Measurements from ENCODE around the gene GPR4.

The GPR4 gene

DNA sequence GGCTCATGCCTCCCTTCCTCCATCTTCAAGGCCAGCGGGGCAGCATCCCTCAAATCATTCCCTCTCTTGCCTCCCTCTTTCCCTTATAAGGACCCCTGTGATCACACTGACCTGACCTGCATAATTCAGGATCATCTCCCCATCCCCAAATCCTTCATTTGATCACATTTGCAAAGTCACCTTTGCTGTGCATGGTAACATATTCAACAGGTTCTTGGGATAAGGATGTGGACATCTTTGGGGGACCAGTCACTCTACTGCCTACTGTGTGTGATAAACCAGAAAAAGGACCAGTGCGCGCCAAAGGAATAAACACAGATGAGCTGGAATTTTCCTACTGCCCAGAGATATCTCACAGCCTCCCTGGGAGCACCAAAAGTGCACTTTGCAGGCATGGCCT lies 25.3 kb downstream of the GPR4 start:
- Histone ChIP-seq H3K9ac (no peak overlapping the region; the same call in 1 of the 2 replicates), H3K27ac (peak overlapping the region; percentile 40; the same call in 1 of the 2 replicates)

DNA sequence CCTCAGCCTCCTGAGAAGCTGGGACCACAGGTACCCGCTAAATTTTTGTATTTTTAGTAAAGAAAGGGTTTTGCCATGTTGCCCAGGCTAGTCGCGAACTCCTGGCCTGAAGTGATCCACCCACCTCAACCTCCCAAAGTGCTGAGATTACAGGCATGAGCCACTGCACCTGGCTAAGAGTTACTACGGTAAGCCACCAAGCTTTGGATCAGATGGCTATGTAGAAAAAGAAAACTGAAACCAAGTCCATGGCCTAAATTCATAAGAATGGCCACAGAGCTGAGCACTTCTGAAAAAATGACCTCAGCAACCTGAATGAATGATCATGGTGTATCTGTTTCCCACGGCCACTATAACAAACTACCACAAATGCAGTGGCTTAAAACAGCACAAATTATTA lies 26.8 kb downstream of the GPR4 start:
- H3K4me1 ChIP-seq (ENCODE audit: low read depth, poor library complexity, severe bottlenecking), result peaks cover 62% of the 10 kb centered on the region
- peak overlapping the region; percentile 44; the same call in 1 of the 2 replicates for H3K4me2 ChIP-seq
- H2AFZ ChIP-seq (ENCODE audit: low read depth), result no peak overlapping the region
- H4K20me1 ChIP-seq (ENCODE audit: insufficient read depth), result no peaks in the 10 kb centered on the region
- no peak overlapping the region for H3K4me3 ChIP-seq (IDR thresholded peaks at IDR 0.05; ENCODE audit: insufficient read depth, low read depth, low read length)
- H3K79me2 ChIP-seq (ENCODE audit: insufficient read depth, low read depth), result peaks cover 28% of the 10 kb centered on the region; the same call in 1 of the 2 replicates
- H3K9ac ChIP-seq, result peak overlapping the region; percentile 15; the same call in 1 of the 2 replicates
- TF ChIP-seq, protein P1, sequence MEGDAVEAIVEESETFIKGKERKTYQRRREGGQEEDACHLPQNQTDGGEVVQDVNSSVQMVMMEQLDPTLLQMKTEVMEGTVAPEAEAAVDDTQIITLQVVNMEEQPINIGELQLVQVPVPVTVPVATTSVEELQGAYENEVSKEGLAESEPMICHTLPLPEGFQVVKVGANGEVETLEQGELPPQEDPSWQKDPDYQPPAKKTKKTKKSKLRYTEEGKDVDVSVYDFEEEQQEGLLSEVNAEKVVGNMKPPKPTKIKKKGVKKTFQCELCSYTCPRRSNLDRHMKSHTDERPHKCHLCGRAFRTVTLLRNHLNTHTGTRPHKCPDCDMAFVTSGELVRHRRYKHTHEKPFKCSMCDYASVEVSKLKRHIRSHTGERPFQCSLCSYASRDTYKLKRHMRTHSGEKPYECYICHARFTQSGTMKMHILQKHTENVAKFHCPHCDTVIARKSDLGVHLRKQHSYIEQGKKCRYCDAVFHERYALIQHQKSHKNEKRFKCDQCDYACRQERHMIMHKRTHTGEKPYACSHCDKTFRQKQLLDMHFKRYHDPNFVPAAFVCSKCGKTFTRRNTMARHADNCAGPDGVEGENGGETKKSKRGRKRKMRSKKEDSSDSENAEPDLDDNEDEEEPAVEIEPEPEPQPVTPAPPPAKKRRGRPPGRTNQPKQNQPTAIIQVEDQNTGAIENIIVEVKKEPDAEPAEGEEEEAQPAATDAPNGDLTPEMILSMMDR (conservative IDR thresholded peaks at IDR 0.05; ENCODE audit: low read depth, low read length), result no peak
- no peaks in the 10 kb centered on the region; the same call in 1 of the 2 replicates for H3K36me3 ChIP-seq (ENCODE audit: insufficient read depth)
- no peaks in the 10 kb centered on the region for H3K27me3 ChIP-seq (ENCODE audit: insufficient read depth, low read depth)
- peak overlapping the region; percentile 68 for H3K27ac ChIP-seq

More for the DNA sequence above, 25.3 kb downstream of the GPR4 start:
- Histone ChIP-seq H3K27me3 (ENCODE audit: insufficient read depth, low read depth) (no peaks in the 10 kb centered on the region), H3K4me1 (ENCODE audit: low read depth, poor library complexity, severe bottlenecking) (peaks cover 62% of the 10 kb centered on the region), H3K36me3 (ENCODE audit: insufficient read depth) (no peaks in the 10 kb centered on the region; the same call in 1 of the 2 replicates), H3K4me3 (IDR thresholded peaks at IDR 0.05; ENCODE audit: insufficient read depth, low read depth, low read length) (no peak overlapping the region), H3K79me2 (ENCODE audit: insufficient read depth, low read depth) (peaks cover 22% of the 10 kb centered on the region; the same call in 1 of the 2 replicates), H3K4me2 (peak overlapping the region; percentile 47; the same call in 1 of the 2 replicates), H4K20me1 (ENCODE audit: insufficient read depth) (no peaks in the 10 kb centered on the region), H2AFZ (ENCODE audit: low read depth) (no peak overlapping the region)
- TF ChIP-seq, protein P1 (conservative IDR thresholded peaks at IDR 0.05; ENCODE audit: low read depth, low read length), result no peak

DNA sequence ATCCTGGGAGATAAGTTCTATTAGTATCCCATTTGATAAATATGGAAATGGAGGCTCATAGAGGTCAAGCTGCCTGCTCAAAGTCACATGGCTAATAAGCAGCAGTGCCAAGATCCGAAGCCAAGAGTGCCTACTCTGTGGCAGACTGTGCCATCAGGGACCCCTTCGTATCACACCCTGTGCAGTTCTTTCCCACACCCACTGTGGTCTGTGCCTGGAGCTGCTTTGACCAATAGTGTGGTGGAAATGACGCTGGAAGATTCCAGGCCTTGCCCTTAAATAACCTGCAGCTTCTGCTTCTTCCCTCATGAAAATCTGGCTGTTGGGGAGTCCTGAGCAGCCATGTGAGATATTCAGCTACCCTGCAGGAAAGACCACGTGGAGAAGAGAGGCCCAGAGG lies 27.5 kb downstream of the GPR4 start:
- H3K36me3 ChIP-seq (ENCODE audit: insufficient read depth), result no peaks in the 10 kb centered on the region; the same call in 1 of the 2 replicates
- H4K20me1 ChIP-seq (ENCODE audit: insufficient read depth), result no peaks in the 10 kb centered on the region
- no peak overlapping the region for H3K4me3 ChIP-seq (IDR thresholded peaks at IDR 0.05; ENCODE audit: insufficient read depth, low read depth, low read length)
- H3K4me2 ChIP-seq, result peak overlapping the region; percentile 44; the same call in 1 of the 2 replicates
- H3K4me1 ChIP-seq (ENCODE audit: low read depth, poor library complexity, severe bottlenecking), result peaks cover 59% of the 10 kb centered on the region
- TF ChIP-seq, protein P1 (conservative IDR thresholded peaks at IDR 0.05; ENCODE audit: low read depth, low read length), result no peak
- H3K79me2 ChIP-seq (ENCODE audit: insufficient read depth, low read depth), result peaks cover 28% of the 10 kb centered on the region; the same call in 1 of the 2 replicates
- peak overlapping the region; percentile 68 for H3K27ac ChIP-seq
- H3K27me3 ChIP-seq (ENCODE audit: insufficient read depth, low read depth), result no peaks in the 10 kb centered on the region
- peak overlapping the region; percentile 15; the same call in 1 of the 2 replicates for H3K9ac ChIP-seq
- no peak overlapping the region for H2AFZ ChIP-seq (ENCODE audit: low read depth)

DNA sequence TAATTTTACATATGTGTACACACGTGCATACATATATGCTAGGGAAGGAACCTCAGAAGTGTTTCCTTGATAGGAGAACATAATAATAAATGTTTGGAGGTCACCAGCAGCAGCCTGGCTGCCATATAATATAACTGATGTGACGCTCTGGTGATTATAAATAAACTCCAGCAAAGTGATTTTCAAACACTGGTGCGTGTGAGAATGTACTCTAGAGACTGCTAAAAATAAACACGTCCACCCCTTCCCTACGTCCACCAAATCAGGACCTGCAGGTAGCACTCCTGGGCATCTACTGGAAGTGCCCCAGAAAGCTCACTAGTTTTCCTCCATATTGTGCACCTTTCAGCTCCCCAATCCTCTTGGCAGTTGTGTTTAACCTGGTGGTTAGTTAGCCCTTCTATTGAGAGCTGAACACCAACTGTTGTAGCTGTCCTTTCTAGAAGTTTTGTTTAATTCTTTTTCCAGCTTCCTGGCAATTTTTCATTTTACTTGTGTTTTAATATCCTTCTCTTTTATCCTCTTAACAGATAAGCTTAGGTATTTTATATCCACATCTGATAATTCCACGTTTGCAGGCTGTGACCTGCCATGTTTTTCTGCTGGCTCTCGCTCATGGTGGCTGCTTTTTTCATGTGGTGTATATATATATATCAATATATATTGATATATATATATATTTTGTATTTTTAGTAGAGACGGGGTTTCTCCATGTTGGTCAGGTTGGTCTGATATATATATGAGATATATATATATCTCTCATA lies 30.4 kb downstream of the GPR4 start:
- H3K79me2 ChIP-seq (ENCODE audit: insufficient read depth, low read depth), result peaks cover 22% of the 10 kb centered on the region; the same call in 1 of the 2 replicates
- H2AFZ ChIP-seq (ENCODE audit: low read depth), result no peak overlapping the region
- no peaks in the 10 kb centered on the region; the same call in 1 of the 2 replicates for H3K36me3 ChIP-seq (ENCODE audit: insufficient read depth)
- TF ChIP-seq, protein P1 (conservative IDR thresholded peaks at IDR 0.05; ENCODE audit: low read depth, low read length), result no peak
- H3K9ac ChIP-seq, result no peak overlapping the region
- H3K4me1 ChIP-seq (ENCODE audit: low read depth, poor library complexity, severe bottlenecking), result peaks cover 33% of the 10 kb centered on the region
- no peak overlapping the region for H3K4me3 ChIP-seq (IDR thresholded peaks at IDR 0.05; ENCODE audit: insufficient read depth, low read depth, low read length)
- H3K27ac ChIP-seq, result no peak overlapping the region
- H3K4me2 ChIP-seq, result no peak overlapping the region
- no peaks in the 10 kb centered on the region for H4K20me1 ChIP-seq (ENCODE audit: insufficient read depth)
- no peaks in the 10 kb centered on the region for H3K27me3 ChIP-seq (ENCODE audit: insufficient read depth, low read depth)

Data from KMS-11 (cell line).